NCI-H1417 treated with DMSO at 0.1 percent for 48 hours (cell line): ENCODE results near the gene NFATC1.

ENCODE experiments used
- DNase-seq: peaks from one replicate; lab custom pipeline; 2025; lab: John Stamatoyannopoulos, UW

Gene NFATC1

GRCh38 chr18:79522451-79523205, 126.9 kb downstream of the NFATC1 start:
- no peak for DNase-seq

- no peak for DNase-seq
Measured at GRCh38 chr18:79523206-79523735, 127.5 kb downstream of the NFATC1 start.

GRCh38 chr18:79523736-79524180, 128.0 kb downstream of the NFATC1 start:
- DNase-seq = no peak

GRCh38 chr18:79524181-79525078, 128.7 kb downstream of the NFATC1 start:
- no peak for DNase-seq

GRCh38 chr18:79525556-79526467, 130.1 kb downstream of the NFATC1 start:
- DNase-seq = no peak

- no peak for DNase-seq
Measured at GRCh38 chr18:79526468-79527460, 131.0 kb downstream of the NFATC1 start.

- DNase-seq = no peak
Measured at GRCh38 chr18:79527656-79528315, 132.1 kb downstream of the NFATC1 start.

- no peak for DNase-seq
Measured at GRCh38 chr18:79528316-79528695, 132.6 kb downstream of the NFATC1 start.

- no peak for DNase-seq
Measured at GRCh38 chr18:79528846-79529245, 133.1 kb downstream of the NFATC1 start.

- DNase-seq = no peak
Measured at GRCh38 chr18:79529296-79529695, 133.6 kb downstream of the NFATC1 start.

- no peak for DNase-seq
Measured at GRCh38 chr18:79529991-79530390, 134.3 kb downstream of the NFATC1 start.

- DNase-seq = no peak
Measured at GRCh38 chr18:79530821-79531220, 135.1 kb downstream of the NFATC1 start.

- no peak for DNase-seq
Measured at GRCh38 chr18:79531386-79531785, 135.7 kb downstream of the NFATC1 start.

- DNase-seq = no peak
Measured at GRCh38 chr18:79531926-79532312, 136.2 kb downstream of the NFATC1 start.

GRCh38 chr18:79532313-79533007, 136.7 kb downstream of the NFATC1 start:
- DNase-seq = no peak

- no peak for DNase-seq
Measured at GRCh38 chr18:79533146-79533545, 137.4 kb downstream of the NFATC1 start.

- no peak for DNase-seq
Measured at GRCh38 chr18:79533591-79533990, 137.9 kb downstream of the NFATC1 start.

GRCh38 chr18:79534356-79534755, 138.6 kb downstream of the NFATC1 start:
- DNase-seq = no peak

GRCh38 chr18:79537758-79538157, 142.0 kb downstream of the NFATC1 start:
- DNase-seq = no peak
